ENCODE results near the gene NUCKS1. TPM values are rescaled to one million over a fixed set of nuclear protein-coding genes. Genes with fewer than 3 reads are reported as not detected.

The NUCKS1 gene
- total RNA-seq, 1 experiment from 2014 or later, result 427 TPM

DNA sequence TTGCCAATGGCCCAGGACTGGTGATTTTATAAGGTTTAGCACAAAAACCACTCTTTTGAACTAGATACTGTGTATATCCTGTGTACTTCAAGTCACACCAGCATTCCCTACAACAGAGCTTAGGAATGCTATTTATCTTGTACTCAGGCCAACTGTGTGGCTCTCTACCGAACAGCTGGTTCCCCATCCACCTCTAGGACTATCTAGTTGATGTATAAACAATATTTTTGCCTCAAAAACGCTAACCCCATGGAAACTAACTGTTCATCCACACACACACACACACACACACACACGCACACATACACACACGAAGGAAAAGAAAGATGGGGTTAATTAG, 41.0 kb downstream of the NUCKS1 start:
- Histone ChIP-seq H3K18ac (ENCODE audit: insufficient read length, low read depth, low read length) (no peak overlapping the region), H3K27ac (ENCODE audit: insufficient read length, low read depth, low read length) (no peak overlapping the region), H3K23me2 (ENCODE audit: insufficient read length, low read depth, low read length, poor library complexity, severe bottlenecking) (no peaks in the 10 kb centered on the region), H2BK20ac (ENCODE audit: low read depth, low read length, poor library complexity, severe bottlenecking) (no peak overlapping the region), H2AFZ (ENCODE audit: low read length) (no peak overlapping the region), H2BK5ac (ENCODE audit: insufficient read length, low read length) (no peak overlapping the region), H3K4me1 (ENCODE audit: insufficient read depth, low read length) (no peaks in the 10 kb centered on the region), H4K20me1 (ENCODE audit: control insufficient read depth, insufficient read depth, insufficient read length) (no peaks in the 10 kb centered on the region), H3K79me2 (ENCODE audit: insufficient read depth, low read length) (no peaks in the 10 kb centered on the region), H4K91ac (ENCODE audit: insufficient read length, low read depth, low read length) (no peak overlapping the region), H4K8ac (replicated peaks; ENCODE audit: insufficient read length, low read depth, low read length) (no peak overlapping the region), H3K9ac (ENCODE audit: extremely low read depth, insufficient read length, low read length) (no peak overlapping the region), H2BK12ac (ENCODE audit: insufficient read length, low read depth, low read length) (no peak overlapping the region), H4K5ac (ENCODE audit: insufficient read length, low read depth, low read length) (no peak overlapping the region), H2BK15ac (ENCODE audit: low read depth, low read length) (no peak overlapping the region), H3K14ac (ENCODE audit: insufficient read depth, low read length) (no peak overlapping the region), H3T11ph (ENCODE audit: low read length) (no peak overlapping the region), H3K56ac (ENCODE audit: insufficient read length, low read depth, low read length) (no peak overlapping the region), H3K4me2 (ENCODE audit: insufficient read depth, insufficient read length, low read length) (no peak overlapping the region), H3K9me3 (ENCODE audit: control insufficient read depth, low read depth, low read length) (no peaks in the 10 kb centered on the region), H2AK5ac (ENCODE audit: insufficient read length, low read length) (no peak overlapping the region), H2BK120ac (ENCODE audit: low read depth, low read length, poor library complexity, severe bottlenecking) (no peak overlapping the region), H3K4ac (ENCODE audit: low read depth, low read length) (no peak overlapping the region), H3K27me3 (ENCODE audit: insufficient read depth, low read length) (no peaks in the 10 kb centered on the region), H3K79me1 (ENCODE audit: insufficient read depth, low read depth, low read length, poor library complexity, severe bottlenecking) (no peaks in the 10 kb centered on the region), H3K23ac (ENCODE audit: insufficient read length, low read depth, low read length) (no peak overlapping the region)
- Mint-ChIP-seq H3K4me3 (no peak overlapping the region), H3K36me3 (ENCODE audit: insufficient read depth in 1 of 3, low read depth in 3 of 3) (peaks cover 0 to 4% (median 4%) of the 10 kb centered on the region in 3 experiments; a peak in 3 of 7 replicates), H3K9me3 (no peaks in the 10 kb centered on the region), H3K27me3 (ENCODE audit: low read depth) (no peaks in the 10 kb centered on the region), H3K4me1 (peaks cover 13 to 17% of the 10 kb centered on the region in 2 experiments), H3K27ac (peak overlapping the region in 1 of 3 experiments; percentile 42; a peak in 1 of 7 replicates)
- TF ChIP-seq, protein P1, sequence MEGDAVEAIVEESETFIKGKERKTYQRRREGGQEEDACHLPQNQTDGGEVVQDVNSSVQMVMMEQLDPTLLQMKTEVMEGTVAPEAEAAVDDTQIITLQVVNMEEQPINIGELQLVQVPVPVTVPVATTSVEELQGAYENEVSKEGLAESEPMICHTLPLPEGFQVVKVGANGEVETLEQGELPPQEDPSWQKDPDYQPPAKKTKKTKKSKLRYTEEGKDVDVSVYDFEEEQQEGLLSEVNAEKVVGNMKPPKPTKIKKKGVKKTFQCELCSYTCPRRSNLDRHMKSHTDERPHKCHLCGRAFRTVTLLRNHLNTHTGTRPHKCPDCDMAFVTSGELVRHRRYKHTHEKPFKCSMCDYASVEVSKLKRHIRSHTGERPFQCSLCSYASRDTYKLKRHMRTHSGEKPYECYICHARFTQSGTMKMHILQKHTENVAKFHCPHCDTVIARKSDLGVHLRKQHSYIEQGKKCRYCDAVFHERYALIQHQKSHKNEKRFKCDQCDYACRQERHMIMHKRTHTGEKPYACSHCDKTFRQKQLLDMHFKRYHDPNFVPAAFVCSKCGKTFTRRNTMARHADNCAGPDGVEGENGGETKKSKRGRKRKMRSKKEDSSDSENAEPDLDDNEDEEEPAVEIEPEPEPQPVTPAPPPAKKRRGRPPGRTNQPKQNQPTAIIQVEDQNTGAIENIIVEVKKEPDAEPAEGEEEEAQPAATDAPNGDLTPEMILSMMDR (conservative IDR thresholded peaks at IDR 0.05), result no peak
- no peak for DNase-seq
- no CpG with 5 or more reads among the region's 4 CpGs for WGBS (ENCODE audit: extremely low coverage, insufficient read length, low lambda C conversion rate)

All from H9 (cell line).